DOHH2 (cell line): ENCODE measurements around the gene ENPP6.

ENCODE experiments used
- EZH2phosphoT487 ChIP-seq: fragments of 200-600 bp; sonication (generic); IDR thresholded peaks from 2 replicates; pipeline ENCODE4 v1.6.1; 2017; ENCODE audit warnings: borderline replicate concordance, mild to moderate bottlenecking, antibody characterized with exemption, low read length, moderate library complexity, mixed read lengths
- TF ChIP-seq, protein P1 (sequence below): fragments of 200-600 bp; sonication (generic); IDR thresholded peaks from one replicate; pipeline ENCODE4 v1.5.1; 2014; ENCODE audit warnings: antibody characterized with exemption, mild to moderate bottlenecking, low read depth, low read length; ENCODE audit not compliant: poor library complexity, severe bottlenecking

DNA sequence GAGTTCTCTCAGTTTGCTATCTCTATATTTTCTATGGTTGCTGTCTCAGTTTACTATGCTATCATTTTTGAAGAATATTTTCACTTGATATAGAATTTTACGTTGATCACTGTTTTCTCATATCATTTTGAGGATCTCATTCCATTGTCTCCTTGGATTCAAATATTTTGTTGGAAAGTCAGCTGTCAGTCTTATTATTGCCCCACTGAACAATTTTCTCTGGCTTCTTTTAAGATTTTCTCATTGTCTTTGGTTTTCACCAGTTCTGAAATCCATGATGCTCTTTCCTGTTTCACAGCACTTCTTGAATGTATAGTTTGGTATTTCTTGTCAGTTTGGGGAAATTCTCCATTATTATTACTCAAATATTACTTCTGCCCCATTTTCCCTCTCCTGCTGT, 81.1 kb downstream of the ENPP6 start:
- TF ChIP-seq, protein P1, sequence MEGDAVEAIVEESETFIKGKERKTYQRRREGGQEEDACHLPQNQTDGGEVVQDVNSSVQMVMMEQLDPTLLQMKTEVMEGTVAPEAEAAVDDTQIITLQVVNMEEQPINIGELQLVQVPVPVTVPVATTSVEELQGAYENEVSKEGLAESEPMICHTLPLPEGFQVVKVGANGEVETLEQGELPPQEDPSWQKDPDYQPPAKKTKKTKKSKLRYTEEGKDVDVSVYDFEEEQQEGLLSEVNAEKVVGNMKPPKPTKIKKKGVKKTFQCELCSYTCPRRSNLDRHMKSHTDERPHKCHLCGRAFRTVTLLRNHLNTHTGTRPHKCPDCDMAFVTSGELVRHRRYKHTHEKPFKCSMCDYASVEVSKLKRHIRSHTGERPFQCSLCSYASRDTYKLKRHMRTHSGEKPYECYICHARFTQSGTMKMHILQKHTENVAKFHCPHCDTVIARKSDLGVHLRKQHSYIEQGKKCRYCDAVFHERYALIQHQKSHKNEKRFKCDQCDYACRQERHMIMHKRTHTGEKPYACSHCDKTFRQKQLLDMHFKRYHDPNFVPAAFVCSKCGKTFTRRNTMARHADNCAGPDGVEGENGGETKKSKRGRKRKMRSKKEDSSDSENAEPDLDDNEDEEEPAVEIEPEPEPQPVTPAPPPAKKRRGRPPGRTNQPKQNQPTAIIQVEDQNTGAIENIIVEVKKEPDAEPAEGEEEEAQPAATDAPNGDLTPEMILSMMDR: no peak
- no peak for TF ChIP-seq EZH2phosphoT487
